Measurements from ENCODE around the gene AGBL1.

Gene AGBL1

GRCh38 chr15:86813892-86814291 lies 734.2 kb downstream of the AGBL1 start:
- DNase-seq (ENCODE audit: low spot score): no peak

DNA sequence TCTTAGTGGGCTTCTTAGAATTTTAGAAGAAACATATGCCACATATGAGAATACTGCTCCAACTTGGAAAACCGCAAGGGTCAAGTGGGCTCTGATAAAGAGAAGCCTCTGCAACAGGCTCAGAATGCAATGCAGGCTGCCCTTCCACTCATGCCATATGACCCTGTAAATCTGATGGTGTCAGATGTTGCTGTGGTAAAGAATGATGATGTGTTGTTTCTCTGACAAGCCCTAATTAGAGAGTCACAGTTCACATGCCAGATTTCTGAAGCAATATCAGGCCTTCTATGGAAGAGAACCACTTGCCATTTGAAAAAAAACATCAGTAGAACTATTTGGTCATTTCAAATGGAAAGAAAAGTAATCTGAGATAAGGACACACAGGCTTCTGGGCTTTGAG lies 749.6 kb downstream of the AGBL1 start:
- DNase-seq (ENCODE audit: low spot score): no peak

DNA sequence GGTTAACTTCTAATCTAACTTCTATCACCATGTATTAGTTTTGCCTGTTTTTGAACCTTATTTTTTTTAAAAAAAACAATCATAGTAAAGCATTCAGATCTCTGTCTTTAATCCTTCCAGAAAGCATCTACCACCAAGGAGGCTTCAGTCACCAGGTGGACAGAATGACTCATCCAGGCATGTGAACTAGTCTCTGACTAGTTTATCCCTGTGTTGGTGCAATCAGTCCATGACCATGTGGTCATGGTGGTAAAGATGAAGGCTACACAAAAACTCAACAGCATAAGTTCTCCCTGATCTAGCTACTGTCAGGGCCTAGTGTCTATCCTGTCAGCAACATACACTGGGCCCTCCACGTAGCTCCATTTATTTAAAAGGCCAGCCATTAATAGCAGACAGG lies 750.6 kb downstream of the AGBL1 start:
- no peak for DNase-seq (ENCODE audit: low spot score)

GRCh38 chr15:86833595-86833994 lies 753.9 kb downstream of the AGBL1 start:
- no peak for DNase-seq (ENCODE audit: low spot score)

DNA sequence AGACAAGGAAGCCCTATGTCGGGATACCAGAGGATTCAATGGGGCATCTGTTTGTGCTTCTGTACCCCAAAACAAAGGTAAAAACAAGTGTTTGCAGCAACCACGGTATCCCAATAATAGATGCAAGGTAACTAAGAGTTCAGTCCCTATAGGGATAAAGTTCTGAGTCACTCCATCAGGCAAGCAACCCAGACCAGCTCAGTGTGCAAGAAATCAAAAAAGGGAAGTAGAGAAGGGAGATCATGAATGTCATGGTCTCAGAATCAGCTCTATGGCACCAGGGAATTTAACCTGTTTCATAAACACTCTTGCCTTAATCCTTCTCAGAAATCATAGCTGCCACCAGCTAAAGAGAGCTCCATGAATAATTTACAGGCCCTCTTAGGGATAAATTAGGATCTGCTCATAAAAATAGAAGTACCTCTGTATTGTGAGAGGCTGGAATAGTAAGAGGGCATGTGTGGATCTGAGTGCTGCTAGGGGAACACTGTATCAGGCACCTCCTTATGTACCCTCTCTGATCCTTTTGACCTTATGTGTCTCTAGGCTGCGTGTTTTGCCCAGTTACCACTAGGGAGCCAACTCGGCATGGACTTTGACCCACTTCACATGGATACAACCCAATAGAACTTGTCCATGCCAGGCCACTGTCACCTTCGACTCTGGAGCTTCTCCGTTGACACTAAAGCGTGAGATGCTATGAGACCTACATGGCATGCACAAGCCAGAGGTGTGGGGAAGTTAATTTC lies 754.6 kb downstream of the AGBL1 start:
- DNase-seq (ENCODE audit: low spot score): no peak

GRCh38 chr15:86837294-86838061 lies 757.8 kb downstream of the AGBL1 start:
- DNase-seq (ENCODE audit: low spot score): no peak

DNA sequence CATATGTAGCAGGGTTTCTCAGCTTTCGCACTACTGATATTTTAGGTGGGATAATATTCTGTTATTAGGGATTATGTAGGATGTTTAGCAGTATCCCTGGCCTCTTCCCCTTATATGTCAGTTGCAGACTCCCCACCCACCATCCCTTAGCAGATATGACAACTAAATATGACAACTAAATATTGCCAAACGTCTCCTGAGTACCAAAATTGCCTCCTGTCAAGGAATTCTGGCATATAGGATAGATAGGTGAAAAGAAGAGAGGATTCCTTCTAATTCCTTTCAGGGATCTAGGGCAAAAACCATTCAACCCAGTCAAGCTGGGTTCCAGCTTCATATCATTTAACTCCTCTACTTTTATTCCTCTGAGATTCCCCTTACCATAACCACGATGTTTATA lies 759.8 kb downstream of the AGBL1 start:
- no peak for DNase-seq (ENCODE audit: low spot score)

DNA sequence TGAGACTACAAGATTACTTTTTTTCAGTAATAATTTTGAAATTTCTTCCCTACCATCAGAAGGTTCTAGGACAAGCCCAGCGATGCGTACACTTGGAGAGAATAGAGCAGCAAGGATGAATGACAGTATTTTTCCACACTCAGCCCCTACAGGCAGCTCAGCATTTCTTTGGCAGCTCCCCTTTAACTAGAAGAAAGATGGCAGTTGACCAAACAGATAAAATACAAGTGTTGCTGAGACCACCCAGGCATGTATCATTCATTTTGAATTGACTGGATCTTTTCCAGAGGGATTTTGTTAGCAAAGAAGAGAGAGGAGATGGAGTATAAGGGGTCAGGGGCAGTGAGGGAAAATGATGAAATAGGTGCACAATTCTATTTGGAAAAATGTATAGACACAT lies 761.3 kb downstream of the AGBL1 start:
- no peak for DNase-seq (ENCODE audit: low spot score)

DNA sequence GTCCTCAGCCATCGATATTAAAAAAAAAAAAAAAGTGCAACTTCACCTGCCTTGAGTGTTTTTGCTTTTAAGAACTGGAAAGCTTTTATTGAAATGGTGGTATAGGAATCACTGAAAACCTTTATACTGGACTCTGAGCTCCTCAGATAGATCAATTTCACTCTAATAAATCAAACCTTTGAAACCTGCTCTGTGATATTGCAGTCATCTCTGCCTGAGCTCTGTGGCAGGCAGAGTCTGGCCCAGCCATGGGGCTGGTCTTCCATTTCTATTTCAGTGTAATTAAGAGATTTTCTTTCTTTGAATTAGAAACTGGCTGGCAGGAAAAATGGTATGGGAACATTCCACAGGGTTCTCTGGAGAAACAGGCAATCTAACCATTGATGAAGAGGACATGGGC lies 762.5 kb downstream of the AGBL1 start:
- no peak for DNase-seq (ENCODE audit: low spot score)

DNA sequence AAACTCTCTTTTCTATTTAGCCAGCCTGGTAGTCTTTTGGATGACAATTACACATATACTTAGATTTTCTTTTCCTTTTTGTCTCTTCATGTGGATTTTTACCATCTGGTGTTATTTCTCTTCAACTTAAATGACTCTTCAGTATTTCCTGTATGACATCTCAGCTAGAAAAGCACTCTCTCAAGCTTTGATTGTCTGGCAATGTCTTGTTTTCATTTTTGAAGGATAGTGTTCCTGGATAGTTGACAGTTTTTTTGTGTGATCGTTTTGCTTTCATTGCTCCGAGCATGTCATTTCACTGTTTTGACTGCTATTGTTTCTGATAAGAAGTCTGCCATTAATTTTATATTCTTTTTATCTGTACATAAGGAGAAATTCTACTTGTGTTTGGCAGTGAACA lies 766.4 kb downstream of the AGBL1 start:
- no peak for DNase-seq (ENCODE audit: low spot score)

DNA sequence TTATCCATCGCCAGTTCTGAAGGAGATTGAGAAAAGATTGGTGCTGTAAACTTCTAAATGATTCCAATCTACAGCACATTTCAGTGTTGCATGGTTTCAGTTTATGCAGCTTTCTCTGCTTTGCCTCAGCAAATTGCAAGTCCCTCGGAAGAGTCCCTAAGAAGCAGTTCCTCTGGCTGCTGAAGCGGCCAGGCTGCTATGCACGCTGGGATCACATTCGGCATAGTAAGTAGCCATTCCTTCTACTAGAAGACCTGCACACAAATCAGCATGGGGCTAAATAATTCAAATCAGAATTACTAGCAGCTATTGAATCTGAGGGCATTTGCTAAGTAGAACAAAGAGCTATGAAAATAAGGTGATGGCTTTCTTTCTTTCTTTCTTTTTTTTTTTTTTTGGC lies 769.5 kb downstream of the AGBL1 start:
- DNase-seq (ENCODE audit: low spot score): peak; percentile 47

DNA sequence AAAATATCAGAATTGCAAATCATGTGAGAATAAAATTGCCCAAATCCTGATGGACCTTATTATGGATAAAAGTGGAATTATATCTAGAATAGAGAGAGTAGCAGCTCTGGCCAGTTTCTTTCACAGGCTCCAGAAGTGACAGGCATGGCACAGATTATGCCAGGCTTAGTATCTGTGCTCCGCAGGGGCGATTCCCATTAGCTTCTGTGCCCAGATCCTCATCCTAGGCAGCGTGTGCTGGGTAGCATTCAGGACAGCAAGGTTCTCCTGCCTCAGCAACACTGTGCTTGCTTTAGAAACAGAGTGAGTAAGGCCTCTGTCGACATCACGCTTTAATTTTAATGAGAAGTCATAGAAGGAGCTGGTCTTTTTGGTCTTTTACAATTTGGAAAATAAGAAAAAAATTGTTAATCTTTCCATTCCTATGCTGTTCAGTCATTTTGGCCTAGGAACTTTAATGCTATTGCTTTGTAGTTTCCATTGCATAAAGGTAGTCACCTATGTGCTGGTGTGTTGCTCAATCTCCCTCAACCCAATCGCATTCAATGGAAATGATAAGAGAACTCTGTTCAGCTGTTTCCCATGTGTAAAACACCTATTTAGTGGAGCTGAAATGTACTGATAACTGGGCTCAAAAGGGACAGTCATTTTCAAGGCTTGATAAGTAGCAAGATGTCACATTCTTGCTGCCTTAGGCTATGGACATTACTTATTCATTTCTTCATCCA lies 770.1 kb downstream of the AGBL1 start:
- DNase-seq (ENCODE audit: low spot score): peak; percentile 36

DNA sequence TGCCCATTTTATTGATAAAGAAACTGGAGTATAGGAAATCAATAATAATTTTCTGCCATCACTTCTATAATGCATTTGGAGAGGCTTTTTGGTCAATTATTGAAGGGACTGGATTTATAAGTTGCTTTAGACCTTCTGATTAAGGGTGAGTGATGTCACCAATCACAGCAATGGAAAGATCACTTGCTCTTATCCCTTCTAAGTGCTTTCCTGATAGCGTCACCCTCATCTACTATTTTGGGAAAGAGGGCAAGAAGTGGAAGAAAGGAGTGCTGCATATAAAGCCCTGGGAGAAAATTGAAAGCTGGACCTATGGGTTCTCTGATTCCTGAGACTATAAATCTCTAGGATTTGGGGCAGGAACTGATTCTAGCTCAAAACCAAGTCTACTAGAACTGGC lies 771.3 kb downstream of the AGBL1 start:
- DNase-seq (ENCODE audit: low spot score): no peak

DNA sequence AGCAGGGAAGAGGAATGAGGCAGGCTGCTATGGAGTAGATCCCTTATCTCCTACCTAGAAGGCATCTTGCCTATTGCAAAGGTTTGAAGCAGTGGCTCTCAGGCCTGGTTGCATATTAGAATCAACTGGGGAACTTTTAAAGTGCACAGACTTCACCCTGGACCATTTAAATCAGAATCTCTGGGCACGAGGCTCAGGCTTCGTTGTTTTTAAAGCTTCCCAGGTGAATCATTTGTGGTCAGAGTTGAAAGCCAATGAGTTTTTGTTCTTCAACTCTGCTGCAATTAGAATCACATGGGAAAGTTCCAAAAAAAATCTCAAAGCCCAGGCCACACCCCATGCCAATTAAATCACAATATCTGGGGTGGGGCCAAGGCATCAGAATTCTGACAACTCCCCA lies 773.1 kb downstream of the AGBL1 start:
- no peak for DNase-seq (ENCODE audit: low spot score)

- no peak for DNase-seq (ENCODE audit: low spot score)
These were observed 774.5 kb downstream of the AGBL1 start for GRCh38 chr15:86854176-86854575.

GRCh38 chr15:86855307-86856291 lies 775.9 kb downstream of the AGBL1 start:
- DNase-seq (ENCODE audit: low spot score): no peak

DNA sequence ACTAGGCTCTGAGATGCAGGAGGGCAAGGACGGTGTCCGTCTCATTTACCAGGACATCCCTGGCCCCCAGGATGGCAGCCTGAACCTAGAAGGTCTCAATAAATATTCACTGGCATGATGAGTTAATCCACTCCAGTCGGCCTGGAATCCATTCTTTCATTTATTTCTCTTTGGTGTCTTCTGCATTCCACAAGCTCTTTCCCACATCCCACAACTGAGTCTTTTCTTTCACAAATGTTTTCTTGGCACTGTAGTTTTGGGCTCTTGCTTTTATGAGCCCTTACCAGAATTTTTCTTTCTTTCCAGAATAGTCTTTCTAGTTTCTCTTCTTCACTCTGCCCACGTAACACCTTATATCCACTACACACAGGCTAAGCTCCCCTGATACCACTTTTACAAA lies 778.0 kb downstream of the AGBL1 start:
- DNase-seq (ENCODE audit: low spot score): no peak

DNA sequence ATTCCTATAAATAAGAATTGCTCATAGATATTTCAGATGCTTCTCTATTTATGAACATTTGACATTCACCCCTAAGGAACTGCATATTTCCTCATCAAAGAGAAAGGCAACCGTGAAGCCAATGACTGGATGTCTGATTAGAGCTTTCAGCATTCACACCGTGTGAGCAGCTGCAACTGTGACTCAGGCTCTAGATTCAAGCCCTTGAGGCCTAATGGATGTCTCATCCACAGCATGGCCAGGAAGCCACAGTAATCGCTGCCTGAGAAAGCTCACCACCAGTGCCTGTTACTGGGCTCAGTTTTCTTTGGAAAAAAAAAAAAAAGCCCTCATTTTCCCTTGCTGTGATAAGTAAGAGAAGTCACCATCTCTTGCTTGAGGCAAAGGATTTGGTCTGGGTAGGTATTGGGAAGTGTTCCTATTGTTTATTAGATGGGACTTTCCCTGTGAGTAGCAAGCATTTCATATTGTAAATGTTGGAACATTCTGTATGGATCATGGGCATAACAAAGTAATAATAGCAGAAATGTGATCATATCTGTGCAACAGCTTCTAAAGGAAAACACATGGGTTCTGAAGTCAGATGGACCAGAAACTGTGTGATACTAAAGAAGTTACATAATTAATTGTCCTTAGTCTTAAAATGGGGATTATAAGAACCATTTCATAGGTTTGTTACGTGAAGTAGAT lies 783.7 kb downstream of the AGBL1 start:
- no peak for DNase-seq (ENCODE audit: low spot score)

DNA sequence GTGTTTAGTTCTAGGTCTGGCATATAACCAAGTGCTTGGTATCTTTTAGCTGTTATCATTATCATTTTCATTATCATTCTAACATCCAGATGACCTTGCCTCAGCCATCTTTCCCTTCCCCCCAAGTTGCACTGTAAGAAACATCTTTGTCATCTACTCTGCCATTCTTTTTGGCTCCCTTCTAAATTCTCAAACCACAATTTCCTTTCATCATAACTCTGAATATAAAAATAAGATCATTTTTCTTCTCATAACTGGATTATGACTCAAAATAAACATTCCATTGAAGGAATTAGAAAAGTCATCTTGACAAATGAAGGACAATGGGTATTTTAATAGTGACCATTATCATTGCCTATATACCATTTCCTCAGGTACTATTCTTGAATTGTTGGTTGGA lies 786.2 kb downstream of the AGBL1 start:
- no peak for DNase-seq (ENCODE audit: low spot score)

DNA sequence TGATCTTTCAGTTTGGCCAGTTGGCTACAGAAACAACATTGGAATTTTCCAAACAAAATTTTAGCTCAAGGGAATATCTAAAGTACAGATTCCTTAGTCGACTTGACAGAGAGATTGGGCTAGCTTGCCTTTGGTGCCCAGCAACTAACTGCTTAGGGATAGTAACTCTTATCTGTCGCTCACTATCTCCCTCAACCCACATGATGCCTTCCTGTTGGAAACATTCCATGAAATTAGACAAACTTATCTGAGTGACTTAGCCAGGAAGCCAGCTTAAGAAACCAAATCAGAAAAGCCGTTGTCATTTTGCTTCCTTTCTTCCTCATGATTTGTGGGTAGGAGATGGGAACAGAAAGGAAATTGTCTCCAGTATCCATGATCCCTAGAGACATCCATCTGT lies 791.2 kb downstream of the AGBL1 start:
- no peak for DNase-seq (ENCODE audit: low spot score)

DNA sequence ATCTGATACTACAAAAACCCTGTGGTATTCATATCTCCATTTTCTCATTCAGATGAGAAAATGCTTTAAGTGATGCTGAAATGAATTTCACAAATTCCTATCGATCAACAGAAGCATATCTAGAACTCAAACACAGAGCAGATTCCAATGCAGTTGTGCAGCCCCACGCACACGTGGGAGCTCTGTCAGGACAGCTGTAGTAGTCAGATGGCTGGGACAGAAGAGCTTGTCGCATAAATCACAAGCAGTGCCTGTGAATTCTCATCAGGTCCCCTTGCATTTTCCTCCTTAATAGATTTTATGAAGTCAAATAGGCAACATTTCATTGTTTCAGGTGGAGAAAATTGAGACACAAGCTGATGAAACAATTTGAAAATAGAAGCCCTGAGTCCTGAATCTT lies 792.3 kb downstream of the AGBL1 start:
- peak; percentile 34 for DNase-seq (ENCODE audit: low spot score)
